ENCODE data around the gene CACNA1E. TPM values are rescaled to one million over a fixed set of nuclear protein-coding genes. Genes with fewer than 3 reads are reported as not detected.

Gene CACNA1E
- total RNA-seq, 1 experiment from 2014 or later = 0.45 TPM

- Mint-ChIP-seq H3K4me1 (ENCODE audit: low read depth, unreplicated experiment) (no peaks in the 10 kb centered on the region), H3K27ac (ENCODE audit: unreplicated experiment) (no peak overlapping the region), H3K9me3 (ENCODE audit: unreplicated experiment) (no peaks in the 10 kb centered on the region), H3K36me3 (ENCODE audit: insufficient read depth, unreplicated experiment) (no peaks in the 10 kb centered on the region), H3K27me3 (ENCODE audit: insufficient read depth, unreplicated experiment) (peaks cover 2% of the 10 kb centered on the region), H3K4me3 (ENCODE audit: unreplicated experiment) (no peak overlapping the region)
- peaks cover under 1% of the 10 kb centered on the region; the same call in 1 of the 2 replicates for H3K9me3 ChIP-seq
- H3K36me3 ChIP-seq (ENCODE audit: control insufficient read depth, insufficient read depth, low read length) = no peaks in the 10 kb centered on the region
- intact Hi-C loops (cut with micrococcal nuclease; ENCODE audit: unreplicated experiment) = no loop called here
- H3K27me3 ChIP-seq (replicated peaks; ENCODE audit: control insufficient read depth, insufficient read depth, low read length) = no peaks in the 10 kb centered on the region
- no peak for DNase-seq
- H3K4me1 ChIP-seq = no peaks in the 10 kb centered on the region
- CTCF ChIA-PET = no interaction called here
- H3K4me3 ChIP-seq (ENCODE audit: low read depth, low read length) = no peak overlapping the region
- no TSS peak for BruUV-seq (replicated peaks)
- POLR2A ChIA-PET = no interaction called here
- TF ChIP-seq CTCF (IDR thresholded peaks at IDR 0.05; ENCODE audit: insufficient read depth in 1 of 2, low read depth in 1 of 2, low read length in 1 of 2, severe bottlenecking in 1 of 2, unreplicated experiment in 1 of 2) = no peak
These were observed 140.5 kb downstream of the CACNA1E start for GRCh38 chr1:181623850-181624249.

- CTCF ChIA-PET = interaction anchor here (0.6 kb wide), 1 partner anchor 302 kb away, joined by 3 read pairs; no protein-coding TSS in a partner anchor
These were observed 143.1 kb downstream of the CACNA1E start for GRCh38 chr1:181626279-181626938.

GRCh38 chr1:181630398-181630797, 147.1 kb downstream of the CACNA1E start:
- no peaks in the 10 kb centered on the region for H3K9me3 Mint-ChIP-seq (ENCODE audit: unreplicated experiment)
- DNase-seq = no peak
- Histone ChIP-seq H3K4me1 (no peaks in the 10 kb centered on the region), H3K27me3 (replicated peaks; ENCODE audit: control insufficient read depth, insufficient read depth, low read length) (no peaks in the 10 kb centered on the region), H3K9me3 (no peaks in the 10 kb centered on the region), H3K36me3 (ENCODE audit: control insufficient read depth, insufficient read depth, low read length) (no peaks in the 10 kb centered on the region), H3K4me3 (ENCODE audit: low read depth, low read length) (no peak overlapping the region)
- H3K27ac Mint-ChIP-seq (ENCODE audit: unreplicated experiment) = no peak overlapping the region
- ChIA-PET CTCF (interaction anchor here (0.6 kb wide), 1 partner anchor 10 kb away, joined by 6 read pairs; no protein-coding TSS in a partner anchor), POLR2A (no interaction called here)
- no TSS peak for BruUV-seq (replicated peaks)
- no peaks in the 10 kb centered on the region for H3K36me3 Mint-ChIP-seq (ENCODE audit: insufficient read depth, unreplicated experiment)
- peaks cover 13% of the 10 kb centered on the region for H3K27me3 Mint-ChIP-seq (ENCODE audit: insufficient read depth, unreplicated experiment)
- no peak for TF ChIP-seq CTCF (IDR thresholded peaks at IDR 0.05; ENCODE audit: insufficient read depth in 1 of 2, low read depth in 1 of 2, low read length in 1 of 2, severe bottlenecking in 1 of 2, unreplicated experiment in 1 of 2)
- no peak overlapping the region for H3K4me3 Mint-ChIP-seq (ENCODE audit: unreplicated experiment)
- intact Hi-C loops (cut with micrococcal nuclease; ENCODE audit: unreplicated experiment) = no loop called here
- H3K4me1 Mint-ChIP-seq (ENCODE audit: low read depth, unreplicated experiment) = no peaks in the 10 kb centered on the region

More at GRCh38 chr1:181626279-181626938, 143.1 kb downstream of the CACNA1E start:
- no peak overlapping the region for H3K4me3 ChIP-seq (ENCODE audit: low read depth, low read length)
- H3K36me3 Mint-ChIP-seq (ENCODE audit: insufficient read depth, unreplicated experiment) = no peaks in the 10 kb centered on the region
- no peak for TF ChIP-seq CTCF (IDR thresholded peaks at IDR 0.05; ENCODE audit: insufficient read depth in 1 of 2, low read depth in 1 of 2, low read length in 1 of 2, severe bottlenecking in 1 of 2, unreplicated experiment in 1 of 2)
- no peaks in the 10 kb centered on the region for H3K36me3 ChIP-seq (ENCODE audit: control insufficient read depth, insufficient read depth, low read length)
- H3K4me1 Mint-ChIP-seq (ENCODE audit: low read depth, unreplicated experiment) = no peaks in the 10 kb centered on the region
- H3K27me3 Mint-ChIP-seq (ENCODE audit: insufficient read depth, unreplicated experiment) = peaks cover 6% of the 10 kb centered on the region
- POLR2A ChIA-PET = no interaction called here
- H3K4me3 Mint-ChIP-seq (ENCODE audit: unreplicated experiment) = no peak overlapping the region
- no peaks in the 10 kb centered on the region for H3K27me3 ChIP-seq (replicated peaks; ENCODE audit: control insufficient read depth, insufficient read depth, low read length)
- DNase-seq = no peak
- no peaks in the 10 kb centered on the region for H3K9me3 ChIP-seq
- H3K27ac Mint-ChIP-seq (ENCODE audit: unreplicated experiment) = no peak overlapping the region
- no peaks in the 10 kb centered on the region for H3K4me1 ChIP-seq
- intact Hi-C loops (cut with micrococcal nuclease; ENCODE audit: unreplicated experiment) = no loop called here
- H3K9me3 Mint-ChIP-seq (ENCODE audit: unreplicated experiment) = no peaks in the 10 kb centered on the region
- BruUV-seq (replicated peaks) = no TSS peak
